Endothelial cell of umbilical vein (primary cell): ENCODE measurements around the gene SVIL. TPM values are rescaled to one million over a fixed set of nuclear protein-coding genes. Genes with fewer than 3 reads are reported as not detected.

Source experiments
- BruUV-seq: library from RNA; stranded (reverse); fragments of 400-500 nt; replicated peaks from 2 replicates; lab custom pipeline; 2021; lab: Mats Ljungman, UMichigan
- CTCF ChIA-PET: fragments of 300-600, 350-600 bp; sonication (Branson Sonifier 250); formaldehyde crosslinking; loops from one replicate; lab custom pipeline; 2021; ENCODE audit warnings: antibody characterized with exemption, inconsistent platforms; lab: Charles Lee
- POLR2A ChIA-PET: fragments of 300-600, 350-600 bp; sonication (Branson Sonifier 250); formaldehyde crosslinking; loops from one replicate; lab custom pipeline; 2021; ENCODE audit warnings: antibody characterized with exemption, inconsistent platforms; lab: Charles Lee
- DNase-seq: peaks from one replicate; pipeline ENCODE4 v3.0.0-alpha.2; 2011; ENCODE audit warnings: low read depth, low spot score
- FAIRE-seq: peaks from 2 replicates; lab custom pipeline; 2011; peaks lifted over from hg19 to GRCh38; lab: Jason Lieb, UNC
- H2AFZ ChIP-seq: 2 replicates; pipeline ENCODE4 v1.6.0; 2012; ENCODE audit warnings: low read depth, low read length, control low read depth, inconsistent platforms
- H3K27ac ChIP-seq: 2 replicates; pipeline ENCODE4 v1.5.1; 2011; ENCODE audit warnings: low read depth, mild to moderate bottlenecking, control low read depth, low read length, moderate library complexity; ENCODE audit not compliant: insufficient read depth
- H3K27me3 ChIP-seq, 2 experiments: 2 replicates each; pipeline versions ENCODE4 v1.6.0 to v1.6.1; 2011; ENCODE audit warnings: low read length in 2 of 2, mixed read lengths in 1 of 2; ENCODE audit not compliant: control insufficient read depth in 2 of 2, insufficient read depth in 2 of 2
- H3K36me3 ChIP-seq, 2 experiments: 2 replicates in 1 of 2; 3 replicates in 1 of 2; pipeline ENCODE4 v1.5.1; 2011; ENCODE audit warnings: low read length in 2 of 2, mild to moderate bottlenecking in 1 of 2, moderate library complexity in 1 of 2; ENCODE audit not compliant: control insufficient read depth in 2 of 2, insufficient read depth in 2 of 2; ENCODE audit errors: extremely low read depth in 1 of 2
- H3K4me1 ChIP-seq: 3 replicates; pipeline ENCODE4 v1.5.1; 2011; ENCODE audit warnings: mild to moderate bottlenecking, low read length; ENCODE audit not compliant: control insufficient read depth, insufficient read depth; ENCODE audit errors: extremely low read depth
- H3K4me2 ChIP-seq: 2 replicates; pipeline ENCODE4 v1.6.1; 2011; ENCODE audit warnings: low read length, control low read depth, mixed read lengths; ENCODE audit not compliant: insufficient read depth
- H3K4me3 ChIP-seq, 3 experiments: fragments of 200-600 bp in 1 of 3; sonication (generic), shearing (Covaris generic) in 1 of 3; replicated peaks in 1 of 3; 2 replicates each; pipeline ENCODE4 v1.5.1; 2011 to 2016; ENCODE audit warnings: control low read depth in 3 of 3, low read length in 3 of 3, mild to moderate bottlenecking in 2 of 3, inconsistent platforms in 1 of 3, low read depth in 1 of 3, moderate library complexity in 1 of 3; ENCODE audit not compliant: insufficient read depth in 1 of 3
- H3K79me2 ChIP-seq: 2 replicates; pipeline ENCODE4 v1.6.0; 2012; ENCODE audit warnings: low read length, inconsistent platforms; ENCODE audit not compliant: control insufficient read depth, insufficient read depth
- H3K9ac ChIP-seq: replicated peaks from 2 replicates; pipeline ENCODE3; 2011; ENCODE audit warnings: low read length, control low read depth; ENCODE audit not compliant: insufficient read depth; ENCODE audit errors: extremely low read depth
- H3K9me1 ChIP-seq: replicated peaks from 3 replicates; pipeline ENCODE4 v1.6.0; 2011; ENCODE audit warnings: mild to moderate bottlenecking, low read length; ENCODE audit not compliant: control insufficient read depth, insufficient read depth; ENCODE audit errors: extremely low read depth
- H3K9me3 ChIP-seq: replicated peaks from 2 replicates; pipeline ENCODE4 v1.5.1; 2012; ENCODE audit warnings: low read length, inconsistent platforms; ENCODE audit not compliant: control insufficient read depth, insufficient read depth
- H4K20me1 ChIP-seq: replicated peaks from 2 replicates; pipeline ENCODE3; 2011; ENCODE audit warnings: mild to moderate bottlenecking, low read length; ENCODE audit not compliant: control insufficient read depth, insufficient read depth; ENCODE audit errors: extremely low read depth
- EZH2 ChIP-seq: IDR thresholded peaks from 2 replicates; pipeline ENCODE4 v1.6.1; 2012; ENCODE audit warnings: borderline replicate concordance, low read depth, mild to moderate bottlenecking, moderate library complexity, low read length, inconsistent platforms; ENCODE audit not compliant: severe bottlenecking
- FOS ChIP-seq: IDR thresholded peaks from 2 replicates; pipeline ENCODE4 v1.6.1; 2011; ENCODE audit warnings: mild to moderate bottlenecking, low read length, moderate library complexity, borderline replicate concordance; ENCODE audit not compliant: insufficient read depth
- GATA2 ChIP-seq: IDR thresholded peaks from 2 replicates; pipeline ENCODE4 v1.7.0; 2011; ENCODE audit warnings: low read depth, mild to moderate bottlenecking, moderate library complexity, mixed read lengths, low read length; ENCODE audit not compliant: insufficient read length, insufficient read depth
- JUN ChIP-seq: IDR thresholded peaks from 2 replicates; pipeline ENCODE4 v1.6.1; 2011; ENCODE audit warnings: borderline replicate concordance, low read depth; ENCODE audit not compliant: insufficient read length, insufficient read depth
- MAX ChIP-seq: IDR thresholded peaks from 2 replicates; pipeline ENCODE4 v1.6.1; 2011; ENCODE audit not compliant: insufficient read depth, insufficient read length
- MYC ChIP-seq: IDR thresholded peaks from one replicate; pipeline ENCODE4 v1.6.1; 2011; ENCODE audit warnings: mild to moderate bottlenecking, low read depth, low read length
- POLR2A ChIP-seq: IDR thresholded peaks from 2 replicates; pipeline ENCODE4 v1.6.1; 2012; ENCODE audit warnings: low read depth, mild to moderate bottlenecking, control low read depth, low read length
- POLR2AphosphoS5 ChIP-seq: IDR thresholded peaks from 2 replicates; pipeline ENCODE4 v1.6.1; 2012; ENCODE audit warnings: low read depth, mild to moderate bottlenecking, control low read depth, low read length, moderate library complexity; ENCODE audit not compliant: insufficient read depth
- dilution Hi-C: fragments of 300-500 bp; cut with MboI; formaldehyde crosslinking; loops from one replicate; pipeline ENCODE4 v1.15.0; 2019; ENCODE audit warnings: low sequenced_read_pairs; ENCODE audit not compliant: extremely low pct_ligation_motif_present
- intact Hi-C: fragments of 100-400 bp; cut with micrococcal nuclease; formaldehyde crosslinking; loops from one replicate; pipeline ENCODE4 v1.10.0; 2022
- polyA plus RNA-seq, 4 experiments: library from polyadenylated mRNA; depleted of rRNA in 3 of 4; stranded (reverse) in 3 of 4; unstranded in 1 of 4; fragments of >200 nt; gene quantifications; 2 replicates each; pipeline versions ENCODE4 v1.2.1 to v1.2.3, GENCODE V29; 2011 to 2012; ENCODE audit warnings: missing spikeins in 1 of 4
- total RNA-seq: library from RNA; stranded (reverse); gene quantifications from 2 replicates; pipeline ENCODE4 v1.2.3, GENCODE V29; 2021
- TF ChIP-seq, protein P1 (sequence below), 2 donors: IDR thresholded peaks; 1 replicate in 1 of 2; 2 replicates in 1 of 2; pipeline ENCODE4 v1.5.1; 2011; ENCODE audit warnings: low read length in 2 of 2, mild to moderate bottlenecking in 2 of 2, moderate library complexity in 2 of 2, control low read depth in 1 of 2, inconsistent platforms in 1 of 2, low read depth in 1 of 2; ENCODE audit not compliant: insufficient read depth in 1 of 2; ENCODE audit errors: extremely low read depth in 1 of 2

Gene SVIL
- total and polyA plus RNA-seq, 2 donors (not counting 3 experiments of a cell fraction or from before 2014, with no cell fraction given), result 22.6 to 70.7 TPM

GRCh38 chr10:29613791-29614190 is 21.0 kb downstream of the SVIL start:
- Histone ChIP-seq H3K4me1 (no peaks in the 10 kb centered on the region), H3K27ac (no peak overlapping the region), H3K4me2 (no peak overlapping the region), H3K9ac (no peak overlapping the region), H2AFZ (no peak overlapping the region), H3K4me3 (no peak overlapping the region), H3K9me1 (no peaks in the 10 kb centered on the region), H3K36me3 (no peaks in the 10 kb centered on the region), H3K9me3 (no peaks in the 10 kb centered on the region), H3K27me3 (no peaks in the 10 kb centered on the region), H3K79me2 (peaks cover 3% of the 10 kb centered on the region), H4K20me1 (no peaks in the 10 kb centered on the region)
- no TSS peak for BruUV-seq
- POLR2A ChIA-PET, result no interaction called here
- peak; percentile 44 for FAIRE-seq
- CTCF ChIA-PET, result no interaction called here
- intact Hi-C loops (no loop called here), dilution Hi-C loops (no loop called here)
- no peak for DNase-seq
- TF ChIP-seq POLR2AphosphoS5 (no peak), FOS (no peak), EZH2 (no peak), GATA2 (no peak), POLR2A (no peak), MAX (no peak), JUN (no peak), MYC (no peak)
- TF ChIP-seq, protein P1, sequence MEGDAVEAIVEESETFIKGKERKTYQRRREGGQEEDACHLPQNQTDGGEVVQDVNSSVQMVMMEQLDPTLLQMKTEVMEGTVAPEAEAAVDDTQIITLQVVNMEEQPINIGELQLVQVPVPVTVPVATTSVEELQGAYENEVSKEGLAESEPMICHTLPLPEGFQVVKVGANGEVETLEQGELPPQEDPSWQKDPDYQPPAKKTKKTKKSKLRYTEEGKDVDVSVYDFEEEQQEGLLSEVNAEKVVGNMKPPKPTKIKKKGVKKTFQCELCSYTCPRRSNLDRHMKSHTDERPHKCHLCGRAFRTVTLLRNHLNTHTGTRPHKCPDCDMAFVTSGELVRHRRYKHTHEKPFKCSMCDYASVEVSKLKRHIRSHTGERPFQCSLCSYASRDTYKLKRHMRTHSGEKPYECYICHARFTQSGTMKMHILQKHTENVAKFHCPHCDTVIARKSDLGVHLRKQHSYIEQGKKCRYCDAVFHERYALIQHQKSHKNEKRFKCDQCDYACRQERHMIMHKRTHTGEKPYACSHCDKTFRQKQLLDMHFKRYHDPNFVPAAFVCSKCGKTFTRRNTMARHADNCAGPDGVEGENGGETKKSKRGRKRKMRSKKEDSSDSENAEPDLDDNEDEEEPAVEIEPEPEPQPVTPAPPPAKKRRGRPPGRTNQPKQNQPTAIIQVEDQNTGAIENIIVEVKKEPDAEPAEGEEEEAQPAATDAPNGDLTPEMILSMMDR (IDR thresholded peaks at IDR 0.05; ENCODE audit: extremely low read depth in 1 of 2, insufficient read depth in 1 of 2, low read depth in 1 of 2, low read length in 2 of 2), result no peak
